Left forelimb (tissue), 1 donor: Measurements from ENCODE around the gene EDARADD.

Experiments used
- DNase-seq: peaks from one replicate; pipeline ENCODE4 v3.0.0-alpha.2; 2018; ENCODE audit warnings: low spot score

EDARADD gene

DNA sequence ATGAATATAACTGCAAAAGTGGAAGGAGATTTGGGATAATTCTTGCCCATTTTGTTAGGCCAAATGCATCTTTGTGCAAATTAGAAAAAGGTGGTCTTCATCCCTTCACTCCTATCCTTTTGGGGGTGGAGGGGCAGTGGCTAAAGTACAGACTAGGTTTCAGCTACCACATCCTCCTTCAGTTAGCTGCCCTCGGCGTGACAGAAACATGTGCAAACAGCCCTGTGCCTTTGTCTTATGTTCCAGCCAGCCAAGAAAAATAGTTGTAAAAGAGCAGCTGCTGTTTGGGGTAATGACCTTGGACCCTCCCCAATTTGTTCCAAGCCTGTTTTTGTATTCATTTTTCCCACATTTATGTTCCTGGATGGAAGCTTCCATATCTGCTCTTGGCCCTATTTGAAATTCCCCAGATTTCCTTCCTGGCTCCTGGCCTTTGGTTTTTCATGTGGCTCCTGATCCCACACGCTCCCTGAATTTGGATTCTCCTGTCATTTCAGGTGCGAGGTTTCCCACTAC, 121.4 kb downstream of the EDARADD start:
- DNase-seq: no peak

DNA sequence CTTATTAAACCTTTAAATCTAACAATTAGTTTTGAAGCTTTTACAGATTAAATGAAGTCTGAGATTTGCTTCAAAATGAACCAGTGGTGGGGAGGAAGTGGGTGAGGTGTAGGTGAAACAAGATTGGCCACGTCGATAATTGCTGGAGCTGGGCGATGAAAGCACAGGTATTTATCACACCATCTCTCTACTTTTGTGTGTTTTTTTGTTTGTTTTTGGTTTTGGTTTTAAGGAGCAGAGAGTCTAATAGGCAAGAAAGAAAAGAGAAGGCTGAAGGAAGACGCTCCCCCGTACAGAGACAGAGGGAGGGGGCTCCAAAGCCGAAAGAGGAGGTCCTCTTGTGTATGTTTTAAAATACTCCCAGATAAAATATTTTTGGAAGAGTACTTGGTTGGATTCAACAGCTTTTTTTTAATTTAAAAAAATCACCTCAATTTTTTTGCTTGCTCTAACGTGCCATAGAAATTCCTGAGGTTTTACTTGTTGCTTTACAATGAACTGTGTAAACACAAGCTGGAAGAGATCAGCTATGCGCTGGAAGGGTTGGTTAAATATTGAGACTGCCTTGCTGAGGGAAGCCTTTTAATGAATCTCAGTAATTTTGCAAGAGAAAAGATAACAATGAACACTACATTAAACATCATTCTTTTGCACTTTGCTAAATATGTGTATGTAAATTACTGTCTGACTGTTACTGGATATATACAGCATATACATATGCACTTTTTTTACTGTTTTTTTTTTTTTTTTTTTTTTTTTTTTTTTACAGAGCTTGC, 123.0 kb downstream of the EDARADD start:
- no peak for DNase-seq

DNA sequence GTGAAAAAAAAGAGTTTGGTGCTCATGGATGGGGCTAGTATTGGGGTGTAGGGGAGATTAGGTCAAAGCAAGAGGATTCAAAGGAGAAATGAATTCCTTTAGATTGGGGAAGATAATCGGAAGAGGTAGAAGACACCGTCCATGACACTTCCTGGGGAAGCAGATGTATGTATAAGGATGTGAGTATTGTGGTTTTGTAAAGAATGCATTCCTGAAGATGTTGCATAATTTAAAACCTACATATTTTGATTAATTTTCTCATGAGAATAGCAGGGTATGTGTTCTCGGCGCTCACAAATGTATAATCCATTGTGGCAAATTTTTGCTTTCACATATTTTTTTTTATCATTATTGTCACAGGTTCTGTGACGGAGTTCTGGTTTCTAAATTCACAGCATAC, 124.2 kb downstream of the EDARADD start:
- DNase-seq: no peak

DNA sequence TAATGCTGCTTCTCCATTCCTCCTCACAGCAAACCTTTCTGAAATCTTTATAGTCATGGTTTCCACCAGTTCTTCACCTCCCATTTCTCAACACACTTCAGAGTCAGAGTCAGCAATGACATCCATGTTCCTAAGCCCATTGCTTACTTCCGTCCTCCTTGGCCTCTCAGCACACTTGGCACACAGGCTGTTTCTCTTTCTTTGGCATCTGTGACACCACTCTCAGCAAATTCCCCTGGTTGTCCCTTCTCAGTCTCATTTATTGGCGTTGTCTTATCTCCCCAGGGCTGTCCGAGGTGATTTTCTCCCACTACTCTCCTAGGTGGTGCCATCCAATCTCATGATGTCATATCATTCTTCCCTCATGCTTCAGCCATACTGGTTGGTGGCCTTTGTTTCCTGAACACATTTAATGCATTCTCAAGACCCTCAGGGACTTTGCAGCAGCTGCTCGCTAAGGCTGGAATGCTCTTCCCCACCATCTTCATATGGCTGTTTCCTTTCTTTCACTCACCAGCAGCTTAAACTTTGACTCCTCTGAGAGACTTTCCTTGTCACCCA, 126.4 kb downstream of the EDARADD start:
- DNase-seq: no peak

DNA sequence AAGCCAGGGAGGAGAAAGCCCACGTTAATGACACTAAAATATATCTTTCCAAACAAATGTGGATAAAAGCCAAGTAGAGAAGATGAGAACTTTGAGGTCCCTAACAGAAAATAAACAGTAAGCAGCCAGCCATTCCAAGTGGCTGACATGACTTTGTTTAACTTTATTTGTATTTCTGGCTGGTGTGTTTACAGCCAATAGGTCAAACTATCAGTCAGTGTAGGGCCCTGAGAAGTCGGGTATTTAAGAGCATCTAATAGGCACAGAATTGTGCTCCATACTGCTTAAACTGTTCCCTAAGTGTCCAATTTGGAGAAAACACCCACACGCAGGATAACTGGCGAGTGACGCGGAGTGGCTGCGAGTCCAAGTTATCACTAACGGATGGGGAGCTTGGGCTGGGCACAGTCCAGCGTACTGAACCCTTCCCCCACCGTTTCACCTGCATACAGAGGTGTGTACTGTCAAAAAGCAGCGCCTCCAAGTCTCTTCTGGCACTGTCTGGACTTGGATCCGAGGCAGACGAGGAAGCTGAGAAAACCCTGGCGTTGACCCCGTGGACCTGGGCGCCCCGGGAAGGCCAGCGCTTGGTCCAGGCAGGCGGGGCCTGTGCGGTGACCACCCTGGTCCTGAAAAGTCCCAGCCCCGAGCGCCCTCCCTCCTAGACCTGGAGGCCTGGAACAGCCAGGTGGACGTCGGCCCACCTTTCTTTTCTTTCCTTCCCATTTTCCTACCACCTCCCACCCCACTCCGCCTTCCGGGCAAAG, 129.0 kb downstream of the EDARADD start:
- no peak for DNase-seq

DNA sequence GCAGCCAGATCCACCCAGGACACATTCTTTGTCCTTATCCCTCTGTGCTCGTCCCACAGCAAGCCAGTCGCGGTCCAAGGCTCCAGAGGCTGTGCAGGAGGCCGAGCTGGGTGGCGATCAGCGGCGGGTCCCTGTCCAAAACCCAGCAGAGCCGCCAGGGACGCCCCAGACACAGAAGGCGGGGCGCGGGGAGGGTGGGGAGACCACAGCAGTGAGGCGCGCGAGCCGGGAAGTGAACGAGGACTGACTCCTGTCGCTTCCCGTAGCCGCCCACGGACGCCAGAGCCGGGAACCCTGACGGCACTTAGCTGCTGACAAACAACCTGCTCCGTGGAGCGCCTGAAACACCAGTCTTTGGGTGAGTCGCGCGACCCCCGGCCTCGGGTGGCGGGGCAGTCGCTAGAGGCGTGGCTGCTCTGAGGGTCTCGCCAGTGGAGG, 129.6 kb downstream of the EDARADD start, which contains the start of gene LGALS8:
TSS of gene LGALS8 (plus strand) at position 279 of the 438 bp plus-strand sequence. CDS start 2,089 bp downstream, outside the sequence.
- DNase-seq: peak; percentile 95

DNA sequence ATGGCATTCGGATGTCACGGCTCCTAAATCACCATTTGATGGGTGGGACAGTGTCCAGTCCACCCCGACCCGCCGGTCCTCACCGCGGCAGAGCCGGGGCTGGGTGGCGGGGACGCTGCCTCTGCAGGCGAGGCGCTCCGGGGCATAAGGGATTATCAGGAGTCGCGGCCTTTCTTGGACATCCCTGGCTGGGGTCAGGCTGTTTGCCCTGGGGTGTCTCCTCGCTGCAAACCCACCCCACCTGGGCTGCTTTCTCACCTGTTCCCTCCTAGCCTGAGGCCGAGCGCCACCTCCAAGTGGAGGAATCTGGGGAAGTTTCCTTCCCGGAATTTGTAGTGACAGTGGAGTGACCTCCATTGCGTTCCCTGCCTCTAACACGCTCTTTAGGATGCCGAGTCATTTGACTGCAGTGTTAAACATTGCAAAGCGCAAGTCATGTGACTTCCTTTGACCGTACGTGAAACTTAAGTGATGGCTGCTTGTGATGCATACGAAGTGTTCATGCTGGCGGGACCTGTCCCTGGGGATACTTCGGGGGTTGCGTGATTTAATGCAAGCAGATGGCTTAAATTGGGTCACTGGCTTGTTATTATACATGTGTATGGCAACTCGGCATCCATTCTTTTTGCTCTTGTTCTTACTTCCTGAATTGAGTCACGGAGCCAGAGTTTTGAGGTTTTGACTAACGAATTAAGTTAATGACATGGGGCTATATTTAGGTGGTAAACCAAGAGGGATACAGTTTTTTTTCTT, 130.2 kb downstream of the EDARADD start:
- peak; percentile 72 for DNase-seq

DNA sequence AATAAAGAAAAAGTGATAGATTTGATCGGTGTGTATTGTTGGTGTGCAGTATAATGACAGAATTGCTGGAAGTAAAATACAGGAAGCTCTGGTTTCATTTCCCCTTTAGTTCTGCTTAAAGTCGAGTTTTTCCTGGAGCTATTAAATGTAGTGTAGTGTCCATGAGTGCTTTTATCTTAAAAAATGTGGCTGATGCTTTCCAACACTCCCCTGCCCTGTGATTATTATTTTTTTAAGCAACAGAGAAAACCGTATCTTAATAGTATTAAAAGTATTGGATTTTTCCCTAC, 130.8 kb downstream of the EDARADD start:
- DNase-seq: no peak

DNA sequence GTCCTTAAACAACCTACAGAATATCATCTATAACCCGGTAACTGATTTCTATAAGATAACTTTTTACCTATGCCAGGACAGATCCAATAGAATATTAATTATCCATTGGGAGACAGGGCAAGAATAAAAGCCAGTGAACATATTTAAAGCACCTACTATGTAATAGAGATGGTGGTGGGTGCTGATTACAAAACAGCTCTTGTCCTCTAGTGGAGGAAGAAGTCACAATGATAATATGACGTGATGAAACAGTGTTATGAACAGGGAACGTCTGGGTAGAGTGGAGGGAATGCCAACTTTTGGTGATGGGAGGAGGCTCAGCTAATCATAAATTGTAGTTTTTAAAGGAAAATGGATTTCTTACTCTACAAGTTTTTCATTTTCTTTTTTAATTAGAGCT, 132.0 kb downstream of the EDARADD start:
- no peak for DNase-seq

DNA sequence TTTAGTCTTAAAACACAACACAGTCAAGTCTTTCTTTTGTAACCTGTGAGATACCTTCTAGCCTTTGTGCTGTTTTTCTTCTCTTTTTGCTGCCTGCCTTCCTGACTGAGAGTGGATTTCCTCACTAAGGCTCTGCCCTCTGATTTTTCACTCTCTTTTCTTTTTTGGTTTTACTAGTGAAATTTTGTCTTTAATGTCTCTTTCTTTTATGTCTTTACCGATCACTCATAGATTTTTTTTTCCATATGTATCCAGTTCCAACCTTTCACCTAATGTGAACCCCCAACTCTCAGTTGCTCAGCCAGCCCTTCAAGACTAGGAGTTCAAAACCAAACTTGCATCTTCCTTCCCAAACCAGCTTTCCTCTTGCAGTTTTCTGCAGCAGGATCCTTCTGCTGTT, 136.2 kb downstream of the EDARADD start:
- no peak for DNase-seq

DNA sequence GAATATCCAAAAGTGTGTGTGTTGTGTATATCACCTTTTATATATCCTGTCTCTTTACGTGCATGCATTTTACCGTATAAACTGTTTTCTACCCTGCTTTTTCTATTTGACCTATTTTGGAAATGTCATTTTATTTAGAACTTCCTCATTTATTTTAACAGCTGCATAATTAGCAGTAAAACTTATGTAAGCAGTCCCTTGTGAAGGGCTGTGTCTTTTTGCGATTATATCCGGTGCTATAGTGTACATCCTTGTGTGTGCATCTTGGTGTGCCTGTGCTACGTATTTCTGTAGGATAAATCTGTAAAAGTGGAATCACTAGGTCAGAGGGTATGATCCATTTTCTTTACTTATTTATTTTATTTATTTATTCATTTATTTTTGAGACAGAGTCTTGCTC, 136.9 kb downstream of the EDARADD start:
- DNase-seq: no peak

DNA sequence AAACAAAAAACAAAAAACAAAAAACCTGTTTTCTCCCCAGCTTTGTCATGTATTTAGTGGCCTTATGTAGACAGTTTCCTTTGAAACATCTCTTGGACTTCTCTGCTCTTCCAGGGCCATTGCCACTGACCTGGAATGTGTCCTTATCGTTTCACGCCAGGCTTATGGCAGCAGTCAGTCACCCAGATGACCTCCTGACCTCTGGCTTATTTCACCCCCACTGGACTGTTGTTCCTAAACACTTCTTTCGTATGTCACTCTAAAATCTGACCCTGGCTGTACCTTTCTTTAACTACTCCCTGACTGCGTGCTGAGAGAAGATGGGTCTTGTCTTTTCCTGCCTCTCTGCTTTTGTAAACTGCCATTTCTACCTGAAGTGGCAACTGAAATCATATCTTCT, 138.8 kb downstream of the EDARADD start:
- no peak for DNase-seq

DNA sequence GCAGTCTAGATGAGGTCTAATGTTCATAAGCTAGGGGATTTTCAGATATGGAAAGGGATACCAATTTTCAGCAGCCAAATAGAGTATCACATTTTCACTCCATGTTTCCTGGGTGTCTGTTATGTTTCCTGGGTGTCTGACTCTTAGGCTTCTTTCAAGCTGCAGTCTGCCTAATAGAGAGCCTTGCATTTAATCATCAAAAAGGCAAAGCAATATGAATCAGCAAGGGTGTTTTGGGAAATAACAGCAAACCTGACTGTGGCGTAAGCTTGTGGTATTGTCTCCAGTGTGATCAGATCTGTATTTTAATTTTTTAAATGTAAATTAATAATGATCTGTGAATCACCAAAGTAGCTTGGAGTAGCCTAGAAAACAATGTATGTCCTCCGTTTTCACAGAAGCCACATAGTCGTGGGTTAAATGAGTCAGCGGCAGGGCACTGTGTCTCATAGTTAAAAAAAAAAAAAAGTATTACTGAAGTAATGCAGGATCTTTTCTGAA, 140.1 kb downstream of the EDARADD start:
- DNase-seq: no peak
